Activated CD8-positive, alpha-beta T cell treated with anti-CD3 and anti-CD28 coated beads for 36 hours (primary cell): ENCODE data around the gene EPGN. TPM values are rescaled to one million over a fixed set of nuclear protein-coding genes. Genes with fewer than 3 reads are reported as not detected.

Source experiments
- ATAC-seq: fragments of 200-7000 bp; cut with Tn5 transposase; one replicate; pipeline ENCODE4 v1.10.0; 2021; ENCODE audit warnings: mild to moderate bottlenecking, moderate library complexity
- CTCF ChIA-PET: fragments of 350-600 bp; sonication (Branson Sonifier 250); formaldehyde crosslinking; loops from one replicate; lab custom pipeline; 2021; ENCODE audit warnings: antibody characterized with exemption; lab: Charles Lee
- POLR2A ChIA-PET: fragments of 350-600 bp; sonication (Branson Sonifier 250); formaldehyde crosslinking; loops from one replicate; lab custom pipeline; 2021; ENCODE audit warnings: antibody characterized with exemption; lab: Charles Lee
- DNase-seq: peaks from one replicate; pipeline ENCODE4 v3.0.0-alpha.2; 2020
- H3K27ac Mint-ChIP-seq: one replicate; pipeline ENCODE4 v1.8.0; 2021; ENCODE audit warnings: mild to moderate bottlenecking, mixed read lengths
- H3K27me3 Mint-ChIP-seq: one replicate; pipeline ENCODE4 v1.8.0; 2021; ENCODE audit warnings: mixed read lengths
- H3K36me3 Mint-ChIP-seq: one replicate; pipeline ENCODE4 v1.8.0; 2021; ENCODE audit warnings: low read depth, mixed read lengths
- H3K4me1 Mint-ChIP-seq: one replicate; pipeline ENCODE4 v1.8.0; 2021; ENCODE audit warnings: low read depth, mixed read lengths
- H3K4me3 Mint-ChIP-seq: one replicate; pipeline ENCODE4 v1.8.0; 2021; ENCODE audit warnings: mild to moderate bottlenecking, moderate library complexity, mixed read lengths
- H3K9me3 Mint-ChIP-seq: one replicate; pipeline ENCODE4 v1.8.0; 2021; ENCODE audit warnings: mixed read lengths
- CTCF ChIP-seq: fragments of 200-600 bp; IDR thresholded peaks from one replicate; pipeline ENCODE4 v1.8.0; 2022; ENCODE audit warnings: antibody characterized with exemption, mild to moderate bottlenecking
- intact Hi-C: fragments of 100-400 bp; cut with micrococcal nuclease; formaldehyde crosslinking; loops from one replicate; pipeline ENCODE4 v1.10.0; 2022
- total RNA-seq, 2 experiments: library from RNA; stranded (reverse); gene quantifications; one replicate each; pipeline ENCODE4 v1.2.3, GENCODE V29; 2021

EPGN gene
- total RNA-seq, 2 experiments from 2014 or later = not detected

DNA sequence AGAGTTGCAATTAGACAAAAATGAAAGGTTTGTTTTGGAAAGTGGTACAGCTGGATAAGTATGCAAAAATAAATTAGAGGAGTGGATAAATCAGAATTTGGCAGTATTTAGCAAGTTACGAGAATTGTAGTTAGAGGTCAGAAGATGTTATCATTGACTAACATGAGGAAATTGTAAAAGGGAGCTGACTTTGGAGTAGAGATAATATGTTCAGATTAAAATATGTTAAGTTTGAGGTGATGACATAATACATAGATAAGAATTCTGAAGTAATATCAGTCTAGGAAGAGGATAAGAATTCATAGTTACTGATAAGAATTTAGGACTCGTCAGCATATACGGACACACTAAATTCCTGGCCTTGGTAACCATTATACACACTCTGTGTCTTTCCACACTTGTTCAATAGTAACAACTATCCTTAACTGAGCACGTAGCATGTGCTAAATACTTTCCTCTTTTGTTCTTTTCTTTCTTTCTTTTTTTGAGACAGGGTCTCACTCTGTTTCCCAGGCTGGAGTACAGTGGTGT, 4.1 kb upstream of the EPGN start:
- Mint-ChIP-seq H3K4me3 (no peak overlapping the region), H3K36me3 (no peaks in the 10 kb centered on the region), H3K27me3 (no peaks in the 10 kb centered on the region), H3K27ac (no peak overlapping the region), H3K9me3 (no peaks in the 10 kb centered on the region), H3K4me1 (peaks cover 6% of the 10 kb centered on the region)
- no peak for ATAC-seq
- CTCF ChIA-PET = interaction anchor here (1.1 kb wide), 1 partner anchor 10 kb away, joined by 5 read pairs; no protein-coding TSS in a partner anchor
- no peak for TF ChIP-seq CTCF
- no peak for DNase-seq
- POLR2A ChIA-PET = no interaction called here
- intact Hi-C loops = no loop called here

- Mint-ChIP-seq H3K4me3 (no peak overlapping the region), H3K27ac (no peak overlapping the region), H3K27me3 (no peaks in the 10 kb centered on the region), H3K9me3 (no peaks in the 10 kb centered on the region), H3K36me3 (no peaks in the 10 kb centered on the region), H3K4me1 (peaks cover 6% of the 10 kb centered on the region)
- ChIA-PET CTCF (interaction anchor here (1.1 to 1.9 kb wide), 2 partner anchors 9 to 77 kb away, joined by 4 to 5 read pairs; no protein-coding TSS in a partner anchor), POLR2A (interaction anchor here (1.1 kb wide), 1 partner anchor 12 kb away, joined by 3 read pairs; no protein-coding TSS in a partner anchor)
- DNase-seq (no peak), ATAC-seq (no peak)
- TF ChIP-seq CTCF = no peak
- intact Hi-C loops = no loop called here
Measured at GRCh38 chr4:74305000-74305399, 3.3 kb upstream of the EPGN start.

DNA sequence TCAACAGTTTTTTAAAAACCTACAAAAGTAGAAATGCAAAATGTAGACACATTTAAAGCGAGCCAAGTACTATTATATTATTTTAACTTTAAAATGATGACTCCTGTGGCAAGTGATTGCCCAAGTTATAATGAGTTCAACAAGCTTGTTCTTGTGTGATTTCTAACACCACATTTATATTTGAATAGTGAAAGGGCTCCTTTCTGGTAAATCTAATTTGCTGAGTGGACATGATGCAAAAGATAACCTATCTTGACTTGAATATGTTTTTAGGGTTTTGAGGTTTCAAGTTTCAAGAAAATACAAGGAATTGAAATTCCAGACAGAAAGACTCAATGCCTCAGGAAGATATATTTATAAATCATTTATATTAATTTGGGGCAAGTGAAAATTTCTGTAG, 1.1 kb upstream of the EPGN start:
- intact Hi-C loops = no loop called here
- no peak for DNase-seq
- Mint-ChIP-seq H3K4me3 (no peak overlapping the region), H3K36me3 (no peaks in the 10 kb centered on the region), H3K27me3 (no peaks in the 10 kb centered on the region), H3K9me3 (no peaks in the 10 kb centered on the region), H3K4me1 (peaks cover 6% of the 10 kb centered on the region), H3K27ac (no peak overlapping the region)
- ChIA-PET CTCF (interaction anchor here (2.4 kb wide), 1 partner anchor 79 kb away, joined by 11 read pairs; no protein-coding TSS in a partner anchor), POLR2A (no interaction called here)
- ATAC-seq = no peak
- no peak for TF ChIP-seq CTCF

DNA sequence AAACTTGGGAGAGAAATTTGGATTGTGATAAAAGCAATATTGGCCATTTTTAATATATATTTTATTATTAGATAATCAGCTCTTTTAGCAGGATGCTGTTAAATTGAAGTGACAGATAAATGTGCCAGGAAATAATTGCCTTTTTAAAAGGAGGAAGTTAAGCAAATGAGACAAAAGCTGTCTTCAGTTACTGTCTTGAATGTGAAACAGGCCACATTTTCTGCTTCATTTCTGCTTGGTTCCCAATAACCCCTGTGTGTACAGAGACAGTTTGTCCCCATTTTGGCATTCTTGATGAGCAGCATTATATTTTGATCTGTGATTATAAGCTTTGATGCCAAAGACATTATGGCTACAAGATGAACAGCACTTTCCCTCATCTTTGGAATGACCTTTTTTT, 953 bp downstream of the EPGN start:
- ChIA-PET POLR2A (no interaction called here), CTCF (interaction anchor here (0.7 to 2.4 kb wide), 3 partner anchors 81 to 120 kb away, joined by 3 to 11 read pairs (median 5); no protein-coding TSS in a partner anchor)
- Mint-ChIP-seq H3K4me3 (no peak overlapping the region), H3K36me3 (no peaks in the 10 kb centered on the region), H3K9me3 (no peaks in the 10 kb centered on the region), H3K27ac (no peak overlapping the region), H3K27me3 (no peaks in the 10 kb centered on the region), H3K4me1 (peaks cover 6% of the 10 kb centered on the region)
- DNase-seq = no peak
- TF ChIP-seq CTCF = no peak
- intact Hi-C loops = no loop called here
- no peak for ATAC-seq

DNA sequence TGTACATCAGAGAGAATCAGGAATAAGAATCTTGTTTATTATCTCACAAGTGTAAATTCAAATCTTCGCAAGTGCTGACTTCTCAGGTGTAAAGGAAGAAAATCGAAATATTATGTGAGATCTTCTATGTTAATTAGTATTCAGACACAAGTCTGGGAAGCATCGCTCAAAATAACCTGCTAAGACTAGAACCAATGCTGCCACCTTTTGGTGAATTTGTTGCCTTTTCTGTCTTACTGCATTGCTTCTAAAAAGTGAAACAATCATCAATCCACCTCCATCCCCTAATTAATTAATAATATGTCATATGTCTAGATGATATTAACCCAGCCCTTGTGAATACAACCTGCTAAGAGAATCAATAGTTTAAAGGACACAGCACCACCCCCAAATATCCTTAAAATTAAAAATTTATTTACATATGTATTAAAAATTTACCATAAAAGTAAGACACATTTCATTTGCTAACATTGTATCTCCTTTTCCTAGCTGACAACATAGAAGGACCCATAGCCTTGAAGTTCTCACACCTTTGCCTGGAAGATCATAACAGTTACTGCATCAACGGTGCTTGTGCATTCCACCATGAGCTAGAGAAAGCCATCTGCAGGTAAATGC, 3.5 kb downstream of the EPGN start:
- peak; percentile 32 for DNase-seq
- H3K27me3 Mint-ChIP-seq = no peaks in the 10 kb centered on the region
- ChIA-PET CTCF (interaction anchor here (0.8 to 2.0 kb wide), 2 partner anchors 83 to 122 kb away, joined by 4 to 12 read pairs; no protein-coding TSS in a partner anchor), POLR2A (no interaction called here)
- no peaks in the 10 kb centered on the region for H3K9me3 Mint-ChIP-seq
- H3K36me3 Mint-ChIP-seq = no peaks in the 10 kb centered on the region
- no peak overlapping the region for H3K27ac Mint-ChIP-seq
- peaks cover 6% of the 10 kb centered on the region for H3K4me1 Mint-ChIP-seq
- intact Hi-C loops = loop anchor here (1.0 to 5.0 kb wide), 2 partner anchors 84 to 125 kb away; no protein-coding TSS in a partner anchor
- ATAC-seq = no peak
- H3K4me3 Mint-ChIP-seq = no peak overlapping the region
- peak; percentile 64 for TF ChIP-seq CTCF
